Measurements from ENCODE around the gene MFSD11.
"Not testable (repeated sequence)": the region's sequence is repeated elsewhere in the genome, so short reads cannot be mapped to it uniquely, and the experiment has no call there.

Gene MFSD11

DNA sequence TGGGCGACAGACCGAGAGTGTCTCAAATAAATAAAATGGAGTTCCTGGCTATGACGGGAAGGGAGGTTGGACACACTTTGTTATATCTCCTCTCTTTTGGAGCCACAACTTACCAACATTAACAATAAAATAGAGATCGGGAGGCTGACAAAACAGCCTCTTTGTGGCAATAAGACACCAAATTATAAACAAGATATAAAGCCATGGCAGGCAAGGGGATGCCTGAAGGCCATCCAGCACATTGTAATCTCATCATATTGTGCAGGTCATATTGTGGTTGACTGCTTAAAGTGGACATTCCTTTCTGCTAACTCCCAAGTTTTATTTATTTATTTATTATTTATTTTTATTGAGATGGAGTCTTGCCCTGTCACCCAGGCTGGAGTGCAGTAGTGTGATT lies 70.4 kb downstream of the MFSD11 start:
- DNase-seq, result no peak

DNA sequence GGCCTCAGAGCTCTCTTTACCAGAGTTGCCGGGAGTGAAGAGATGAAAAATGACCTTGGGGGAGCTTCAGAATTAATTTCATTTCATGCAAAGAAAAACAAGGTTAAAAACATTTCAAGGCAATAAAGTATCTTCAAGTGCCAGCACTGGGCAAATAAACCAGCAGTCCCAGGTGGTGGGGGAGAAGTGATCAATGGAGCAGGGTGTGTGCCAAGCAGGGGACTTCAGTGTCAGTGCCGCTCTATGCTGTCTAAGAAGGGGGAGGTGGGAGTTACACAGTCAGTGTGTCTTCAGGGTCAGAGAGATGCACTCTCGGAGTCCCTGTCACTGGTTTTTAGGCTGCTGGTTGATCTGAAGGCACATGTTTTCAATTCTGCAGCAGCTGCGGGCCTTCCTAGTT lies 73.0 kb downstream of the MFSD11 start:
- DNase-seq, result no peak

DNA sequence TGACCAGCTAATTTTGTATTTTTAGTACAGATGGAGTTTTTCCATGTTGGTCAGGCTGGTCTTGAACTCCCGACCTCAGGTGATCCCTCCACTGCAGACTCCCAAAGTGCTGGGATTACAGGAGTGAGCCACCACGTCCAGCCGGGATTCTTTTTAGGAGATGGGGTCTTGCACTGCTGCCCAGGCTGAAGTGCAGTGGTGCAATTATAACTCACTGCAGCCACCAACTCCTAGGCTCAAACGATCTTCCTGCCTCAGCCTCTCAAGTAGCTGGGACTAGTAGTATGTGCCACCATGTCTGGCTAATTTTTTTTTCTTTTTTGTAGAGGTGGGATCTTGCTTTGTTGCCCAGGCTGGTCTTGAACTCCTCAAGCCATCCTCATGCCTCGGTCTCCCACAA lies 73.9 kb downstream of the MFSD11 start:
- DNase-seq, result no peak

DNA sequence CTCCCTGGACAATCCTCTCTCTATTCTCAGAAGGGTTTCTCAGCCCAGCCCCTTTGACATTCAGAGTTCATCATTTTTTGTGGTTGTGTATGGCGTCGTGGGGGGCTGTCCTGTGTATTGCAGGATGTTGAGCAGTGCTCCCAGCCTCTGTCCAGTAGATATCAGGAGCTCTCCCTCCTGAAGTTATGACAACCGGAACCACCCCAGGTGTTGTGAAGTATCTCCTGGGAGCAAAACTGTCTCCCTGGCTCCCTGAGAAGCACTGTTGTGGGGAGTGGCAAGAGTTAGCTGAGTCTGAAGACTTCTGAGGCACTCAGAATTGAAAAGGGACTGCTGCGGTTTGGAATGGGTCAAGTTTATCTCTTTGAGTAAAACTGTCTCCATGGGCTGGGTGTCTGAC lies 74.3 kb downstream of the MFSD11 start:
- no peak for DNase-seq

DNA sequence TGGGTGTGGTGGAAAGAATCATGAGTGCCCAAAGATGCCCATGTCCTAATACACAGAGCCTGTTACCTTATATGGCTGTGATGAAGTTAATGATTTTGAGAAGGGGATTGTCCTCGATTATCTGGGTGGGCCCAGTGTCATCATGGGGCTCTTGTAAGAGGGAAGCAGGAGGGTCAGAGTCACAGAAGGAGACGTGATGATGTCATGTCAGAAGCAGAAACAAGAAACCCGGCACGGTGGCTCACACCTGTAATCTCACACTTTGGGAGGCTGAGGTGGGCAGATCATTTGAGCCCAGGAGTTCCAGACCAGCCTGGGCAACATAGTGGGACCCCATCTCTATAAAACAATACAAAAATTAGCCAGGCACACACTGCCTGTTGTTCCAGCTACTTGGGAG lies 75.0 kb downstream of the MFSD11 start:
- DNase-seq, result no peak

DNA sequence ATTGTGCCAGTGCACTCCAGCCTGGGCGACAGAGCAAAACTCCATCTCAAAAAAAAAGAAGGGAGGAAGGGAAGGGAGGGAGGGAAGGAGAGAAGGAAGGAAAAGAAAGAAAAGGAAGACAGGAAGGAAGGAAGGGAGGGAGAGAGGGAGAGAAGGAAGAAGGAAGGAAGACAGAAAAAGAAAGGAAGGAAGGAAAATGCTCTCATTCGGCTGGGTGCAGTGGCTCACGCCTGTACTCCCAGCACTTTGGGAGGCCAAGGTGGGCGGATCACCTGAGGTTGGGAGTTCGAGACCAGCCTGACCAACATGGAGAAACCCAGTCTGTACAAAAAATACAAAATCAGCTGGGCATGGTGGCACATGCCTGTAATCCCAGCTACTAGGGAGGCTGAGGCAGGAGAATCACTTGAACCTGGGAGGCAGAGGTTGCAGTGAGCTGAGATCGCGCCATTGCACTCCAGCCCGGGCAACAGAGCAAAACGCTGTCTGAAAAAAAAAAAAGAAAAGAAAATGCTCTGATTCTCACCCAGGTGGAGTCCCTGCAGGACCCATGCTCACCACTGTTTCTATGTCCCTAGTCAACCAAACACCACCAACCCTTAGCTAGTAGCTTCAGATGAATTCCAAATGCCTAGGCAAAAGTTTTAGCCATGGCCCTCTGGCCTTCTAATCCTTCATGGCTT lies 78.1 kb downstream of the MFSD11 start:
- DNase-seq, result not testable (repeated sequence)

DNA sequence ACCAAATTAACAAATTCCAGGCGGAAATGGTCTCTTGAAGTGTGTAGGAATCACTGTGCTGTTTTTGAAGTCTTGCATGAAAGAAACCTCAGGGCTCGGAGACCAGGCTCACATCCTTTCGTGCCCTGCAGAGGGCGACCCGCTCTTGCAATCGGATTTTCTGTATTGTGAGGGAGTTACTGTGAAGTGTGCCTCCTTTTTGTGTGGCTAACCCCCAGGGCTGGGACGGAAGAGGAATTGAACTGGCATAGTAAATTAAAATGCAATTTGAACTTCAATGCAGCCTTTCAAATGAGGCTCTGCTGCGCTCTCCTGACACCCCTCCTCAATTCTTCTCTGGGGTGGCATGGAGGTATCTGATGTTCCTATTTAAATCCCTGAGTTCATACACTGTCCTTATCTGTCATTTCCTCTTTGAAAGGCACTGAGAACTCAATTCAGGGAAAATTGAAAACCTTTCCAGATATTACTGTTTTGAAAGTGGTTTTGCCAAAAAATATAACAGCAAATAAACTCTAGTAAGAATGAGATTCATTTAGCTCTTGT lies 78.7 kb downstream of the MFSD11 start:
- DNase-seq, result no peak

DNA sequence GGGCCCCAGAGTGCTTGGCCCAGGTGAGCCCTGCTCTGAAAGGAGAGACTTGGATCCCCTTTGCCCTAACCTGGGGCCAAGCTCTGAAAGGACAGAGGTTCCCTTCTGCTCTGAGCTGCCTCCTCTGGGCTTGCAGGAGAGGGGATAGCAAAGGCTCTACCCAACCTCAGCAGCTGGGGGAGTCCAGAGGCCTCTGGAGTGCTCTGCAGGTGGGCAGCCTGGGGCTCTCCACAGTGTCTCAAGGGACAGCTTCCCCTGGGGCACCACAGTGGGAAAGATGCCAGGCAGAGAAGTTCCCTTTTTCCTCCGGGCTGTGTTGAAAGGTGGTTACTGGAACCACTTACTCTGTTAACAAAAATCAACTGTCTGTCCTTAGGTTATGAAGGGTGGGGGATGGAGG lies 82.1 kb downstream of the MFSD11 start:
- no peak for DNase-seq

DNA sequence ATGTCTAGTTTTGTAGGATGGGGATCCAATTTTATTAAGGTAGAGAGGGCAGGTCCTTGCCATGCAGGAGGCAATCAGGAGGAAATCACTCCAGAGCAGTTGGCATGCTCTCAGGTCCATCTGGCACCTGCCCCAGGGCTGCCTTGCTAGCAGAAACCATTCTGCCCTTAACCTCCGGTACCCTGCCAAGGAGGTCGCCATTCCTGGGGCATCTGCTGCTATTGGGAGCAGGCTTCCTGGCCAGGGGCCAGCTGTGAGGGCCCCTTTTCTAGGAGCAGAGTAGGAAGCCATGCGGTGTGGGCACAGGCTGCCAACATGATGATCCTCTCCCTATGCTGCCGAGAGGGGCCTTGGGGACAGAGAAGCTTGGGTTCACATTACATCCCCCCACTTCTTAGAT lies 82.6 kb downstream of the MFSD11 start:
- DNase-seq, result peak in 1 of 2 experiments; percentile 19

DNA sequence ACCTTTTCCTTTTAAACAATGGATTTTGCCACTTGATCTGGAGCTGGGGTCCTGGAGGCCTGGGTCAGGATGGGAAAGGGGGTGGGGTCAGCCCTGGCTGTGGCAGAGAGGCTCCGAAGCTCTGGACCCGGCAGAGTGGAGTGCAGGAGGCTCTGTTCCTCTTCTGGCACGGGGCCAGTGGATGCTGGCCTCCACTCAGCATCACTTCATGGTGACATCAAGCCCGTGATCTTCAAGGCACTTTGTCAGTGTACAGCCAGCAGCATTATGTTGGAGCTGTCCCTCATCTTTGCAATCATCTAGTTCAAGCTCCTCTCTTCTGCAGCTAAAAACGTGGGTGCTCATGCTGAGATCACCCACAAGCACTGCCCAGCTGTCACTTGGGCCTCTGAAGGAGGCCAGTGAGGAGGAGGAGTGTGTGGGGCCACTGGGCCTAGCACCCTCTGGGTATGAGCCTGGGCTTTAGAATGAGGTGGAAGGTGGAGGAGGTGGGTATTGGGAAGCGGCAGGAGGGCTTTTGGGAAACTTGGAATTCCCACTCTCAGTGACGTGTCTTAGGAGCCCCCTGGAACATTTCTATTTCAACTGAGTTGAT lies 84.4 kb downstream of the MFSD11 start:
- DNase-seq, result no peak

DNA sequence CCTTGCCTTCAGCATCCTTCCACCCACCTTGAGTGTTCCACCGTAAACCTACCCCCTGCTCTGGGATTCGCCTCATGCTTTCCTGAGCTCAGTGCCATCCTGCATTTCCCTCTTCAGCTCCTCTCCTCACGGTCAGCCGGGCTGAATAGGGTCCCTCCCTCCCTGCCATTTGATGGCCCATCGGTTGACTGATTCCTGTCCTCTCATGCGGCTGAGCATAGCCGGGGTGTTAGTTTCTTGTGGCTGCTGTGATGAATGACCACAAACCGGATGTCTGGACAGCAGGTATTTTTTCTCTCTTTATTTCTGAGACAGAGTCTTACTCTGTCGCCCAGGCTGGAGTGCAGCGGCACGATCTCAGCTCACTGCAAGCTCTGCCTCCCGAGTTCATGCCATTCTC lies 86.2 kb downstream of the MFSD11 start:
- DNase-seq, result no peak

DNA sequence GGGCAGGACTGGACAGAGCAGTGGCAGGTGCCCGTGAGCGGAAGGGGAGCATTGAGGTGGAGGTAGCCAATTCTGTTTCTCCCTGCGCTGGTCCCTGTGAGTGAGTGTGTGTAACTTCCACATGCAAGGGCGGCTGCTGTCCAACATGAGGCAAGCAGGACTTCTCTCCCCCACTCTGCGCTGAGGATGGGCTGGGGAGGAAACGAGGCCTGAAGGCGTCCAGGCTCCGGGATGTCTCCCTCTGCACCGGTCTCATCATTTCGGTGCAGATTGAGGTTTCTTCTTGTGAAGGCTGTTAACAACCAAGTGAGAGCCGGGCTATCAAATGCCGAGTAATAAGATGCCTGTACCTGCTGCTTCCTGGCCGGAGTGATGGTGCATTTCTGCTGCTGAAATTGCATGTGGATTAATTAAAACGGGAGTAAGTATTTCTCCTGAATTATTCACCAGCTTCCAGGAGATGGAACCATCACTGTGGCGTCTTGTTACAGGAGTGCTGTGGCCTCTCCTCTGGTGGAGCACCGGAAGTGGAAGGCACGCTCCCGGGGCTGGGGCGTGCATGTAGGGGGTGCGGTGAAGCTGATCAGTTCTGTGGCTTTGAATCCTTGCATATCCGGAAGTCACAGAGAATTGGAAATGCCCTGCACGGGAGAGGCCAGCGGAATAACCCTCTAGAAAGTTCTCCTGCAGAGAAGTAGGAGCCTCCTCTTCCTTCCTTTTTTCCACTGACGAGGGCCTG lies 88.6 kb downstream of the MFSD11 start:
- DNase-seq, result no peak

DNA sequence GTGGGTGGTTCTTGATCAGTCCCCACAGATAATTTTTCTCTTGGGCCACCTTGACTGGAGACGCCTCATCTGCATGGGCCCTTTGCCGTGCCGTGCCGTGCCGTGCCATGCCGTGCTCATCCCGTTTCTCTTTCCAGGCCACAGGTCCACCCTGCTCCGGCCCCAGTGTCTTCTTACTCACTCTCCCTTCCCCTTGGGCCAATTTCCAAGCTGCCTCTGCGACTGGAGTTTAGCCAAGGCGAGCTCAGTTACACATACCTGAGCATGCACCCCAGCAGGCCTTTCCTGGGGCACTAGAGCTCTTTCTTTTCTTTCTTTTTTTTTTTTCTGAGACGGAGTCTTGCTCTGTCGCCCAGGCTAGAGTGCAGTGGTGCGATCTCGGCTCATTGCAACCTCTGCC lies 89.8 kb downstream of the MFSD11 start:
- no peak for DNase-seq

Data from cerebellar nuclear complex (tissue), 1 donor.